GM18861 (cell line): ENCODE measurements around the gene STARD10.
"Not testable (repeated sequence)": the region's sequence is repeated elsewhere in the genome, so short reads cannot be mapped to it uniquely, and the experiment has no call there.

ENCODE experiments used
- ATAC-seq: cut with Tn5 transposase; IDR thresholded peaks from one replicate; pipeline ENCODE4 v1.9.1; 2021; ENCODE audit not compliant: unreplicated experiment

STARD10 gene

DNA sequence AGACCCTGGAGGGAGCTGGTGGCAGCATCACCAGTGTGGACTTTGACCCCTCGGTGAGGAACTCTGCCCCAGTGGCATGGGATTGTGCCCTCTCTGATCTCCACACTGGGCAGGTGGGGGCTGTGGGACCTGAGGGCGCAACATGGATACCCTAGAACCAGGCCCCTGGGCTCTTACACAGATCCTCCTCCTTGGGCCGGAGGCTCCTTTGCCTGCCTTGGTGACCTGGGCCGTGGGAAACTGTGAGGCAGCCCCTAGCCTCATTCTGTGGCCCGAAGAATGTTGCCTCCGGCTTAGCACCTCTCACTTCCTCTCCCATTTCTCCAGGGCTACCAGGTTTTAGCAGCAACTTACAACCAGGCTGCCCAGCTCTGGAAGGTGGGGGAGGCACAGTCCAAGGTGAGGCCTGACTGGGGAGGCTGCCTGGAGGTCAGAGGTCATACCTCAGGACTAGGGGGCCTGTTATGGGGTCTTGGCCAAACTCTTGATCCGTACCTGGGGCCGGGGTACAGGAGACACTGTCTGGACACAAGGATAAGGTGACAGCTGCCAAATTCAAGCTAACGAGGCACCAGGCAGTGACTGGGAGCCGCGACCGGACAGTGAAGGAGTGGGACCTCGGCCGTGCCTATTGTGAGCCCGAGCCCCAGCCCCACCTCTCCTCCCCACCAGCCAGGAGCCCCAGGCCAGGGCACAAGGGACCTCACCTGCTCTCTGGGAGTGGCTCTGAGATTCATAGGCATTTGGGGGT, 32.5 kb upstream of the STARD10 start:
- ATAC-seq: no peak

DNA sequence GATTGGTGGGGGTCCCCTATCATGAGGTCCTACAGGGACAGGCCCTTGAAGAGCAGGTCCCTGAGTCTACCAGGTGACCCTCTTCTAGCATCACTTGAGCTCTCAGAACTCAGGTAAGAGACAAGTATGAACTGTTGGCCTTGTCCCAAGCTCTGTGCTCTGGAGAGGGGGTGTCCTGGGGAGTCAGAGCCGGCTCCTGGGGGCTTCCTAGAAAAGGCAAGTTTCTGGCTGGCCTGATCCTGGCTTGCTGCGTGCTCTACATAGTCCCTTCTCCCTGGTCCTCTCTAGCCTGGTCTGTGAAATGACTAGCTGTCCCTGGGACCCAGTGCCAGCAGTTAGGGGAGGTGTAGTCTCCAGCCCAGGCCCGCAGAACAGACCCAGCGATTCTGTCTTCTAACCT, 31.8 kb upstream of the STARD10 start:
- ATAC-seq: no peak

DNA sequence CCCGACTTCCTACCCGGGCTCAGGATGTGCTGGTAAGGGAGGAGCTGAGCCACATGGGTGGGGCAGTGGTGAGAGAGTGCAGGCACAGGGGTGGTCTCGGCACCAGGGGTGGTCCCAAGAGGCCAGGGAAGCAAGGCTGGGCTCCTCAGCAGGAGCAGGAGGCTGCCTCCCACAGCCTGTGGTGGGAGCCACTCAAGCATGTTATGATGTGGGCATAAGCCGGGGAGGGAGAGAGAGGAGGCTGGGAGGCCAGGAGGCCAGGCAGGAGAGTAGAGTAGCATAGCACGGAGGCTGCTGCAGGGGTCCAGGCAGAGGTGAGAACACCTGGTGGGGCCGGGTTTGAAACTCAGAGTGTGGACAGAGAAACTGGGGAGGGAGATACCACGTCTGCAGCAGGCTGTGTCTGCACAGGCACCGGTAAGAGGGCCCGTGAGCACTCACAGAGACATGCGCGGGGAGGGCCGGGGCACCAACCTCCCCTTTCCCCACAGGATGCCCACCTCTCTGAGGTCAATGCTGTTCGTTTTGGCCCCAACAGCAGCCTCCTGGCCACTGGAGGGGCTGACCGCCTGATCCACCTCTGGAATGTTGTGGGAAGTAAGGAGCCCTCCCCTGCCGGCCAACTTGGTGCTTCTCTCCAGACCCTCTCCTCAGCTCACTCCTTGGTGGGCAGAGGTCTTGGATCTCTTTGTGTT, 31.1 kb upstream of the STARD10 start:
- ATAC-seq: no peak

DNA sequence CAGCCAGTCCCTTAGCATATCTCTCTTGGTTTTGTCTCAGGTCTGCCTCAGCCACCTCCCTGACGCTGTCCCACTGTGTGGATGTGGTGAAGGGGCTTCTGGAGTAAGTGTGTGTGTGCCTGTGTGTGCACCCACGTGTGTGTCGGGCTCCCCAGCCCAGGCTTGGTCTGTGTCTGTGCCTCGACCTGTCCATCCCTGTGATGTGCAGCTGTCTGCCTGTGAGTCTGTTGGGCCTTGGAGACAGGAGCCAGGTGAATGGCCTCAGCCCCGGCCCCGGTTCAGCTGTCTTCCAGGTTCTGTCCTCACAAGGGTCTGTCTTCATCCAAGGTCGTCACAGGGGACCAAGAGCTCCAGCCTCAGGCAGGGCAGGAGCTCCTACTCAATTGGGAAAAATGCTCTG, 30.2 kb upstream of the STARD10 start:
- ATAC-seq: no peak

DNA sequence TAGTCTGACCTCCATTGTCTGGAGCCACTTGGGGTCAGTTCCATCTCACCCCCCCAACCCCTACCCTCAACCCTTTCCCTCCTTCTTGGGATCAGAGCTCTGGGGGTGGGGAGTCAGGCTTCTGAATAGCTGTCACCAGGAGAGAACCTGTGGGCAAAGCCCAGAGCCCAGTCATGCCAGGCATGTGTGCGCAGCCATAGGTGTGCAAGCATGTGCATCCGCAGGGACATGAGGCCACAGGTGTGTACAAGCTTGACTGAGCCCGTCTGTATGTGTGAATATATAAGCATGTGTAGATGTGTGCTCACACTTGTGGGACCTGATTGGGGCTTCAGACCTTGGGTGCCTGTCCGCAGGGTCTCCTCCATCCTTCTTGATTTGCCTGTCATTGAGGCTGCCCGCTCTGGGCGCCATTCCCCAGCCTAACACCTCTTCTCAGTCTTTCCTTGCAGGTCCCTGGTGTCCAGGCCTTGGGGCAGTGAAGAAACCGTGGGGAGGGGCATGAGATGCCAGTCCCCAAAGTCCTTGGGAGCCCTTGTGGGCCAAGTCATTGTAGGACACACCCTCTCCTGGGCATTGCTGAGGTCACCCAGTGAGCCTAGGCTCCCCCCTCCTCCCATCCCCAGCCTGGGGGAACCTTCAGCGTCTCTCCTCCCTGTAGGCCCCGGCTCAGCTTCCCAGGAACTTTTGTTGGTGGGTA, 29.4 kb upstream of the STARD10 start:
- ATAC-seq: no peak

DNA sequence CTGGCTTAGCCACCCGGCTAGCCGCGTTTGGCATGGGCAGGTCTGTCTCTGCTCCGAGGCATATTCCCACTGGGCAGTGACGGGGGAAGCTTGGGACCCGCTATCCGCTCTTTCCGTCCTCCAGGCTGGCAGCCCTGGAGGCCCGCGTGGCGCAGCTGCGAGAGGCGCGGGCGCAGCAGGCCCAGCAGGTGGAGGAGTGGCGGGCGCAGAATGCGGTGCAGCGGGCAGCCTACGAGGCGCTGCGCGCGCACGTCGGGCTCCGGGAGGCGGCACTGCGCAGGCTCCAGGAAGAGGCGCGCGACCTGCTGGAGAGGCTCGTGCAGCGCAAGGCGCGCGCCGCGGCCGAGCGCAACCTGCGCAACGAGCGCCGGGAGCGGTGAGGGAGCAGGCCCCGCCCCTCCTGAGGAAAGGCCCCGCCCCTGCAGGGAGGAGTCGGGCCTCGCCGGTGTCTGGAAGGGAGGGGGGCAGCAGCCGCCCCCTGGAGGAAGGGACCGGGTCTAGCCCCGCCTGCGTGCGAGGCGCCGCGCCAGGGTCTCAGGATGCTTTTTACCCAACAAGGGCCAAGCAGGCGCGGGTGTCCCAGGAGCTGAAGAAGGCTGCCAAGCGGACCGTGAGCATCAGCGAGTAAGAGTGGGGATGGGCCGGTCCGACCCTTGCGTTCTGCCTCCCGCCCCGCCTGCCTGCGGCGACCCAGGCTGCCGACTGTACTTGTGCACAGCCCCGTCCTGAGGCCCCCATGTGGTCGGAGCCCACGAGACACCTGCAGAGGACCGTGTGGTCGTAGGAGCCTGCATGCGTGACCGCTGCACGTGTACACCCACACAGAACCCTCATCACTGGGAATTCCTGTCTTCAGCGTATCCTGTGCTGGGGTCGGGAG, 28.3 kb upstream of the STARD10 start:
- ATAC-seq: peak; percentile 46

DNA sequence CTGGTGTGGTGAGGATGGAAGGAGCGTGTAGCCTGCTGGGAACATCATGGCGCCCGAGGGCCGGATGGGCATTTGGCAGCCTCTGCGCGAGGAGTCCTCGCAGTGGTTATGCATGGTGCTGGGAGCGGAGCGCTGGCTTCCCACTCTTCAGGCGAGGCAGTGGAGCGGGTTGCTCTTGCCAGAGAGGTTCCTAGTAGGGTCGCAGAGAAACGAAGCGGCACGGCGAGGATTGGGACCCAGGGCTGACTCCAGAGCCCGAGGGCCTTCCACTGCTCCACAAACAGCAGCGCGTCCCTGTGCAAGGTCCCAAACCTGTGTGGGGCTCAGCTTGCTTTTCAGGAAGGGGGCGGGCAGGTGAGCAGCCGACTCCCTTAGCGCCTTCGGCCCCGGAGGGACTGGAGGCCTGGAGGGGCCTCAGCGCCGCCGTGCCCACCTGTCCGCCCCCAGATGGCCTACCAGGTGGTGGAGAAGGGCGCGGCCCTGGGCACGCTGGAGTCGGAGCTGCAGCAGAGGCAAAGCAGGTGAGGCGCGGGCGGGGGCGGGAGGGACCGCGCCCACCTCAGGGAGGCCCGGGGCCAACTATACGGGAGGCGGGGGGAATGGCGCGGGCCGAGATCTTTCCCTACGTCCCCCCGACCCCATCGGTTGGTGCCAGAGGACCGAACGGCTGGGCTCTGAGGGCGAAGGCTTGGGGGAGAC, 27.5 kb upstream of the STARD10 start:
- ATAC-seq: no peak

DNA sequence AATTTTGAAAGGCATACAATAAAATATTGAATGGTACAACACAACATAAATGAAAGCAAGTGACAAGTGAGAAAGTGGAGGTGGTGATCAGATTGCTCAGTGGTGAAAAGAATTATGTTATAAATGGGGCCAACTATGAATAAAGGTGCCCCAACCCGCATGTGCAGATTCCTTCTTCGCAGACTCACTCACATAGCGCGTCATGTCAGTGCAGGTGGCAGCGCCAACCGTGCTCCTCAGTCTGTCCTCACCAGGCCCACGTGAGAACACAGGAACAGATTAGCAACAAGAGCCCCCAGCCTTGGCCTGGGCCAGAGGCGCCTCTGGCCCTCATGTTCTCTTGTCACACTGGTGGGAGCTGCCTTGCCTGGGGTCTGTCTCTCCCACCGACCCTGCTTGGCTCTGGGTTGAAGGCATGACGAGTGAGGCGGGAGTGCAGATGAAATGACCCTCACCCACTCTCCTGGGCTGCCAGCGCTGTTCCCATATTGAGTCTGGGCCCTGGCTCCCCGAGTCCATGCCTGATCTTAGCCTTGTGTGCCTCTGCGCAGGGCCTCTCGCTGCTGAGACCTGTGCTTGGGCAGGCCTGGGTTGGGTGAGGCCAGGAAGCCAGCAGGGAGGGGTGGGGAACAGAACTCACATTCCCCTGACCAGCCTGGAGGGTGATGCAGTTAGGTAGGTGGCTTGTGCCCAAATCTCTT, 26.7 kb upstream of the STARD10 start:
- ATAC-seq: no peak

DNA sequence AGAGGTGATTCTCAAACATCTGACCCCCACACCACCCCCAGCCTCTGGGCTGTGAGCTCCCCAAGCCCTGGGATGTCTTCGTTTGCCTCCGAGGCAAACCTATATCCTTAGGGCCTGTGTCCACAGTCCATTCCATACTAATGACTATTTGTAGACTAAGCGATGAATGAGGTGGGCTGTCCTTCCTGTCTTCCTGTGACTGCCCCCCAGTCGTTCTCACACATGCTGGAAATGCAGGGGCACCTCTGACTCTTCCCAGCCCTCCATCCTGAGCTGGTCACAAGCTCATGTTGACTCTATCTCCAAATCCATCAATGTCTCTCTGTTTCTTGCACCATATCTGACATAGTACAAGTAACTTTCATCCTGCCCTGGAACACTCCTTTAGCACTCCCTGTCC, 25.1 kb upstream of the STARD10 start:
- ATAC-seq: no peak

DNA sequence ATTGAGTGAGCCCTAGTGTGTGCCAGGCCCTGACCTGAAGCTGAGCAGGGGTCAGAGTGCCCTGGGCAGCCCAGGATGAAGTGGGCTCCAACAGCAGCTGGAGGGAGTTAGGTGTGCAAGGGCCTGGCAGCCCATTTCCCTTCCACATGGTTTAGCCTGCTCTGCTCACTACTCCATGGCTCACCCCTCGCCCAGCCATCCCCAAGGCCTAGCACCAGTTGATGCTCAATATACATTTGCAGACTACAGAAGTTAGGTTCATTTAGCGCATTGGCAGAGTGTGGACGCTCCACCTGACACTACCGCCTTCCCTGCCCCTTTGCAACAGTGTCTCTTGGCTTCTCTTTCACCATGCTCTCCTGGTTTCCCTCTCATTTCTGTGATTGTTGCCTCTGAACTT, 24.1 kb upstream of the STARD10 start:
- ATAC-seq: no peak

DNA sequence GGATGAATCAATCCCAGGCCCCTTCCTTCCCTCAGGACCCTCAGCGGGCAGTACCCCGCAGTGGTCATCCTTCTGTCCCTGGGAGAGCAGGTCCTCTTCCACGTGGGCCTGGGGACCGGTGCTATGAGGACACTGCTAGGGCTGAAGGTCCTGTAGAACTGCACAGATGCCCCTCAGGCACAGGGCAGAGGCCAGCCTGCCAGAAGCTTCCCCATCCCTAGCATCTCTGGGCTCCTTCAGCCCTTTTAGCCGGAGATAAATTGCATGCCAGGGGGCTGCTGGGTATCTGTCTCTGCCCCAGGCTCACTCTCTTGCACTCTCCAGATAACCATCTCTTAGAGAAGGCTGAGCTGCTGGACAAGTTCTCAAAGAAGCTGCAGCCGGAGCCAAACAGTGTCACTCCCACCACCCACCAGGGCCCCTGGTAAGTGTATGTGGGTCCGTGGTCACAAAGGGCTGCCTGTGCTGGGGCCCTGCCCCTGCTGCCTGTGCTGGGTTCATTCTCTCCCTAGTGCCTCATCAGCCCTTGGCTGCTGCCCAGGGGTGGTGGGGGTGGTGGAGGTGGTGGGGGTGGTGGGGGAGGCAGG, 22.6 kb upstream of the STARD10 start:
- no peak for ATAC-seq

DNA sequence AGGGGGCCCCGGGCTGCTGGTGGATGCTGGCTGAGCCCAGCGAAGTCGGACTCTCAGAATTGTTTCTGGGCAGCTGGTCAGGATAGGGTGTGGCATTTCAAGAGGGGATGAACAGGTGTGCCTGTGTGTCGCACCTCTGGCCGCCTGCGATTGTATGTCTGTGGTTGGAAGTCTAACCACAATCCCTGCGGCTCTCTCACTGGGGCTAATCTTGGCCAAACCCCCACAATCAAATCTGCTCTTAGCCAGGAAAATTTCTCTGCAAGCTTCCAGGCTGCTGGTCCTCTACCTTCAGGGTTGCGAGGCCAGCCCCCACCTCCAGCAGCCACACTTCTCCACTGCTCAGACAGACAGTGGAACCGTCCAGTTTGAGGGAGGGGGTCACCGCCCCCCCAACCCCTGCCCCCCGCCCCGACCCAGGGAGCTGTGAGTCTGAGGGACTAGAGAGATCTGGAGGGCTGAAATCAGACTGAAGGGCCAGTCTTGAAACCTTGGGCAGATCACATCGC, 21.3 kb upstream of the STARD10 start:
- ATAC-seq: no peak

DNA sequence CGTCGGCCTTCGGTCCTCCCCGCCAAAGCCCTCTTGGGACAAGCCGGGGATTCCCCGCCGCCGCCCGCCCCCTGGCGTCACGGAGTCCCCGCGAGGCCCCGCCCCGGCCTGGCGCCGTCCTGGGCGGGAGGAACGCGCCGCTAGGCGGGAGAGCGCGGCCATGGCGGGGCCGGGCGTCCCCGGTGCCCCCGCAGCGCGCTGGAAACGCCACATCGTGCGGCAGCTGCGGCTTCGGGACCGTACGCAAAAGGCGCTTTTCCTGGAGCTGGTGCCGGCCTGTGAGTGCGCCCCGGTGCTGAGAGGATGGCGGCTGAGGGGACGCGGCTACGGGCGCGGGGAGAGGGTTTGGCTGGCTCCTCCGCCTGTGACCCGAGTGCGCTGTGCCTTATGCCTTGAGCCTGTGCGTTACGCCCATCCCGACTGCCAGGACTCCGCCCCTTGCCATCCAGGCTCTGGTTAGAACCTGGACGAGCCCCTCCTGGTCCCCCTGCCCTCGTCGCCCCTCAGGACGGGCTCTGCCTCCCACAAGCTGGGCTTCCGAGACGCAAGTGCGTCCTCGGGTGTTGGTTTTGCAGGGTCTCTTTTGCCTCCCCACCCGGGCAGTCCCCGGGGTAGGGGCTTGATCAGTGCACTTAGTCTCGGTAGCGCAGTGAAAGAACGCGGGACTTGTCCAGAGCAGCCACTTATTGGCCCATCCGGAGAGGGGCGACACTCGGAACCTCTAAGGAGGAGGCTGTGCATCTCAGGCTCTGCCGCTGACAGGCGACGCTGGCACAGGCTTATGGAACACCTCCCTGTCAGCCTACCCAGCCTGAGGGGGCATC, 20.7 kb upstream of the STARD10 start, which contains the start of gene ATG16L2:
ATG16L2 (plus strand) TSS at position 126 of the 824 bp plus-strand sequence; CDS start at position 161, 35 bp downstream.
- peak; percentile 40 for ATAC-seq

DNA sequence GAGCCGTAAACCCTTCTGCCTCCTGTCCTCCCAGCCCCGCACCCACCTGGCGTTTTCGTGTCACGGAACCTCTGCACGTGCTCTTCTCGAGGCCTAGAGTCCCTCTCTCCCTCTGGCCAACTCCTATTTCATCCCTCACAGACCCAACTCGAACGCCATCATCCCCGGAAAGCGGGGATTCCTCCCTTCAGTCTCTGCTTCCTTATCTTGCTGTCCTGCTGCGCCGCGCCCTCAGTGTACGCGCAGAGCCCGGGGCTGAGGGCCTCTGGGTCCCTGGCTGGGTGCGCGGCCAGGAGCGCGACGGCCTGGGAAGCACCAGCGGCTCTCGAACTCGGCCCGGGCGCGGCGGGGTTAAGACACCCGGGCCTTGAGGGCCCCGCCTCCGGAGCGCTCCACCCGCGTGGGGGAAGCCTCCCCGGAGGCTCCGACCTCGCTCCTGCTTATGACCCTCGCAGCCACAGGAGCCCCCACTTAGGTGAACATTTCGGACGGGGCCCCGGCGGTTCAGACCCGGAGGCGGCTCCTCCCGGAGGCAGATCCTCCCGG, 20.0 kb upstream of the STARD10 start:
- peak; percentile 36 for ATAC-seq

DNA sequence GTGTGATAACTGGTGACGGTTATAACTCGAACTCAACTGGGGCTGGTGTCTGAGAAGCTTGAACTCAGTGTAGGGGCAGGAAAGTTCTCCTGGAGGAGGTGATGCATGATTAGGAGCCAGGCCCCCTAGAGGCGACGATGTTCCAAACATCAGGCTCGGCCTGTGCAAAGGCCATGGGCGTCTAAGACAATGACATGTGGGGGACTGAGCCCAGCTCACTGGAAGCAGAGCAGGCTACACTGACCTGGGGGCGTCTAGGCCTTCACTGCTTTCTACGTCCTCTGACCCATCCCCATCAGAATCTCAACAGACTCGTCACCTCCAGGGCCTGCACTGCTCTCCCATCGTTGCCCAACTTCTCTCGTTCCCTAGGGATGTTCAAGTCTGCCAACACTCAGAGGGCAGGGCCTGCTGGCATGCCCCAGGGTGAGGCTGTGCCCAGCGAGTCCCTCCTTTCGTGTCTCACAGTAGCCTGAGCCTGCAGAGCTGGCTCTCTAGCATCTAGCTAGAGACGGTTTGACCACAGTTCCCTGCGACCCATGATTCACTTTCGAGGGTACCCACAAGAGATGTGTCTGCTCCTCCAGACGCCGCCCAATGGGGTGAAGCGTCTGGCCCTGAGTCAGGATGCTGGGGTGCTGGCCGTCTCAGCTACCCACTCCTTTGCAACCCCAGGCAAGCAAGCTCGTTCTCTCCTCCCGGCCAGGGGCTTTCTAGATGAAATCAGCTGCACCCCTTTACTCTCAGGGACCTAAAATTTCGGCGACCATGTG, 19.3 kb upstream of the STARD10 start:
- ATAC-seq: no peak

DNA sequence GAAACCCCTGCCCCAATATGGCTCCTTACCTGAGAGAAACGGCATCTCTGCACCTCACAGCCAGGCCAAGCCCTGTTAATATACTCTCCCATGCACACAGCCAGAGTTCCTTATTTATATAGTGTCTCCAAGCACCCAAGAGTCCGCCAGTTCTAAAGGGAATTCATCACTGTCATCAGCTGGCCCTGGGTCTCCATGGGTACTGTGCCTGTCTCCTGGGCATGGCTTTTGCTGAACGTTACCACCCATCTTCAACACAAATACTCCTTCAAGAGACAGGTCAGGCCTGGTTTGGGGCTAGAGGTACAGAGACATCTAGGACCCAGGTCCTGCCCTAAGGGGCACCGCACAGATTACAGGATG, 18.7 kb upstream of the STARD10 start:
- no peak for ATAC-seq

DNA sequence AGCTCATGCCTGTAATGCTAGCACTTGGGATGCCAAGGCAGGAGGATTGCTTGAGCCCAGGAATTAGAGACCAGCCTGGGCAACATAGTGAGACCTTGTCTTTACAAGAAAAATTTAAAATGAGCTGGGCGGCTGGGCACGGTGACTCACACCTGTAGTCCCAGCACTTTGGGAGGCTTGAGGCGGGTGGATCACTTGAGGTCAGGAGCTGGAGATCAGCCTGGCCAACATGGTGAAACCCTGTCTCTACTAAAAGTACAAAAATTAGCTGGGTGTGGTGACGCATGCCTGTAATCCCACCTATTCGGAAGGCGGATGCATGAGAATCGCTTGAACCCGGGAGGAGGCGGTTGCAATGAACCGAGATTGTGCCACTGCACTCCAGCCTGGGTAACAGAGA, 17.8 kb upstream of the STARD10 start:
- ATAC-seq: not testable (repeated sequence)
